Measurements from ENCODE around the gene COL18A1.

COL18A1 gene

GRCh38 chr21:45403133-45403824, 1.7 kb upstream of the COL18A1 start:
- DNase-seq, result no peak

- no peak for DNase-seq
Measured at GRCh38 chr21:45403825-45404729, 888 bp upstream of the COL18A1 start.

- DNase-seq, result no peak
Measured at GRCh38 chr21:45405271-45405818, 380 bp downstream of the COL18A1 start.

- no peak for DNase-seq
Measured at GRCh38 chr21:45405819-45406762, 1.1 kb downstream of the COL18A1 start.

GRCh38 chr21:45406801-45407628, 2.0 kb downstream of the COL18A1 start:
- DNase-seq, result no peak

GRCh38 chr21:45407629-45408247, 2.8 kb downstream of the COL18A1 start:
- DNase-seq, result no peak

- no peak for DNase-seq
Measured at GRCh38 chr21:45408271-45408791, 3.4 kb downstream of the COL18A1 start.

- DNase-seq, result no peak
Measured at GRCh38 chr21:45408801-45409261, 3.9 kb downstream of the COL18A1 start.

GRCh38 chr21:45409466-45410150, 4.6 kb downstream of the COL18A1 start:
- DNase-seq, result no peak

- no peak for DNase-seq
Measured at GRCh38 chr21:45410151-45410864, 5.3 kb downstream of the COL18A1 start.

GRCh38 chr21:45410865-45411809, 6.2 kb downstream of the COL18A1 start:
- no peak for DNase-seq

GRCh38 chr21:45411810-45412206, 6.8 kb downstream of the COL18A1 start:
- DNase-seq, result no peak

- no peak for DNase-seq
Measured at GRCh38 chr21:45412491-45412890, 7.5 kb downstream of the COL18A1 start.

GRCh38 chr21:45412909-45413611, 8.1 kb downstream of the COL18A1 start:
- no peak for DNase-seq

GRCh38 chr21:45413922-45414321, 9.0 kb downstream of the COL18A1 start:
- DNase-seq, result no peak

GRCh38 chr21:45414396-45415187, 9.6 kb downstream of the COL18A1 start:
- DNase-seq, result no peak
